Duodenal mucosa (tissue), 2 donors: Measurements from ENCODE around the gene ACVRL1.

Experiments used
- H3K27ac ChIP-seq: one replicate; pipeline ENCODE4 v1.7.0; 2013; ENCODE audit warnings: low read depth, low read length
- H3K27me3 ChIP-seq, 2 donors: one replicate each; pipeline ENCODE4 v1.7.0; 2013; ENCODE audit warnings: low read length in 2 of 2, control low read depth in 1 of 2; ENCODE audit not compliant: insufficient read depth in 2 of 2, control insufficient read depth in 1 of 2
- H3K36me3 ChIP-seq, 2 donors: one replicate each; pipeline ENCODE4 v1.7.0; 2013; ENCODE audit warnings: low read length in 2 of 2, control low read depth in 1 of 2; ENCODE audit not compliant: insufficient read depth in 2 of 2, control insufficient read depth in 1 of 2
- H3K4me1 ChIP-seq, 2 donors: one replicate each; pipeline ENCODE4 v1.7.0; 2013; ENCODE audit warnings: low read length in 2 of 2, control low read depth in 1 of 2; ENCODE audit not compliant: insufficient read depth in 2 of 2, control insufficient read depth in 1 of 2
- H3K4me3 ChIP-seq, 2 donors: one replicate each; pipeline ENCODE4 v1.7.0; 2013; ENCODE audit warnings: low read length in 2 of 2, low read depth in 1 of 2
- H3K9ac ChIP-seq, 2 donors: one replicate each; pipeline ENCODE4 v1.7.0; 2013; ENCODE audit warnings: low read length in 2 of 2, low read depth in 1 of 2
- H3K9me3 ChIP-seq, 2 donors: one replicate each; pipeline ENCODE4 v1.7.0; 2013; ENCODE audit warnings: low read length in 2 of 2, control low read depth in 1 of 2; ENCODE audit not compliant: control insufficient read depth in 1 of 2

Gene ACVRL1

GRCh38 chr12:51924551-51925319 lies 17.4 kb downstream of the ACVRL1 start:
- no peak overlapping the region for H3K9ac ChIP-seq
- no peak overlapping the region for H3K27ac ChIP-seq
- H3K4me1 ChIP-seq: peaks cover 26 to 44% of the 10 kb centered on the region in 2 donors

DNA sequence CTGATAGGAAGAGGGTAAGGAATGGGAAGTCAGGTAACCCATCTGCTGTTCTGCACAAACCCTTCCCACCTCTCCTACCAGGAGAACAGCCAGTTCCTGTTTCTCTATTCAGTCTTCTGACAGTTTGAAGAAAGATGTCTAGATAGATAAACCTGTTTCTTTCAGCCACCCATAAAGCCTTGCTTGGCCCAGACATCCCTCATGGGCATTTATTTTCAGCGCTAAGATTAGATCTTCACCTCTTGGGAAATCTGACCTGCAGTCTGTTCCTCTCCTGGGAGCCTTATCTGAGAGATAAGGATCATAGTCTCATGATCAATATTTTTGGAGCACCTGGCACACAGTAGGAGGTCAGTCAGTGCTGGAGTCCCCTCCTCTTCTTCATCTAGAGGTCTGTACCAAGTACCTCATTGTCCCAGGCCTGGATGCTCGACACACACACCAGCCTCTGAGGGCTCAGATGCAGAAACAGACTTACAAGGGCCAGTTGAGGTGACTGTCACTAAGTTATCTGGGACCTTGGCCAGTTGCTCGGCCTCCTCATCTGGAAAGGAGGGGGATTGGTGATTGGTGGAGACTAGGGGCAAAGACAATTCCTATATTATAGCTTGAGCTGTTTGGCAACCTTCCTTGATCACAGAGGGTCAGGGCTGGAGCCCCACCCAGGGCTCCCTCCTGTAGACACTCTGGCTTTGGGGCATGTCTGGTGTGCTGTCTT lies 18.2 kb downstream of the ACVRL1 start:
- Histone ChIP-seq H3K9ac (no peak overlapping the region), H3K4me3 (no peak overlapping the region), H3K36me3 (no peaks in the 10 kb centered on the region), H3K27me3 (no peaks in the 10 kb centered on the region), H3K9me3 (no peaks in the 10 kb centered on the region), H3K4me1 (peaks cover 26 to 44% of the 10 kb centered on the region in 2 donors), H3K27ac (no peak overlapping the region)

More at GRCh38 chr12:51924551-51925319, 17.4 kb downstream of the ACVRL1 start:
- no peaks in the 10 kb centered on the region for H3K36me3 ChIP-seq
- H3K27me3 ChIP-seq: no peaks in the 10 kb centered on the region
- no peaks in the 10 kb centered on the region for H3K9me3 ChIP-seq
- no peak overlapping the region for H3K4me3 ChIP-seq

DNA sequence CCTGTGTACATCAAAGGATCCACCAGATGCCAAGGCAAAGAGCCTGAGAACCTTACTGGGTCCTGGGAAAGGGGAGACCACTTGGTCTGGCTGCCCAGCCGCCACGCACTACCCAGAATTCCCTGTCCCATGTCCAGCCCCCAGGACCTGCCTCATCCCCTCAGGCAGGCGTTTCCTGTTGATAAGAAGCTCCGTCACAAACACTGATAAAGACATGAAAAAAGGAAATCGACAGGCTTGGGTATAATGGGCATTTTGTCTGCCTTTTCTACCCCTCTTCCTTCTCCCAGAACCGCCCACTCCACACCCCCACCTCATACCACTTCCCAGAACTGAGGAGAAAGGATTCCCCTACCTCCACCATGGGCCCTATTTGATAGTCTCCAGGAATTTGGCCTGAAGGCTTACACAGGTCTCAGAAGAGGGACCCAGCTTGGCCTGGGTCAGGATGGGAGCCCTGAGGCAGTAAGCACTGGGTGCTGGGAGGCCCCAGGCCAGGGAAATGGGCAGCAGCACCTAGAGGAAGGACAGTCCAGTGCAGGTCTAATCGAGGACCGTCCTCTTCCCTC lies 18.8 kb downstream of the ACVRL1 start:
- no peak overlapping the region for H3K27ac ChIP-seq
- no peaks in the 10 kb centered on the region for H3K9me3 ChIP-seq
- no peak overlapping the region for H3K9ac ChIP-seq
- peaks cover 26 to 43% of the 10 kb centered on the region in 2 donors for H3K4me1 ChIP-seq
- H3K4me3 ChIP-seq: no peak overlapping the region
- no peaks in the 10 kb centered on the region for H3K36me3 ChIP-seq
- no peaks in the 10 kb centered on the region for H3K27me3 ChIP-seq

DNA sequence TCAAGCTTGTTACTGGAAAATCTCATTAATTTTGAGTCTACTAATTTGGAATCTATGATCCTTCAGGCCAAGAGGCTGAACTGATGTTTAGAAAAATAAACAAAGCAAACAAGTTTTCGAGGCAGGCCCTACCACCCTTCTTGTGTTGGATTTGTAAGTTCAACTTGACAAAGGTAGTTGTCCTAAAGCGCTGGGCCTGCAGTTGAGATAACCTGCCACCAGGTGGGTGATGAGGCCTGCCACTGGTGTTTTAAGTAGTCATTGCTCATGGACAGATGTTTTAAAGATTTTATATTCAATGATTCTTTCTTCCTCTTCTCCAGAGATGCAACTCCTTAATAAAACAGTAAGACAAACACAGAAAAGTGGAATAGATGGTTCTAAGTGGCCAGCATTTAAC lies 19.4 kb downstream of the ACVRL1 start:
- Histone ChIP-seq H3K9me3 (no peaks in the 10 kb centered on the region), H3K4me3 (no peak overlapping the region), H3K9ac (no peak overlapping the region), H3K27me3 (no peaks in the 10 kb centered on the region), H3K27ac (no peak overlapping the region), H3K4me1 (peaks cover 26 to 39% of the 10 kb centered on the region in 2 donors), H3K36me3 (no peaks in the 10 kb centered on the region)

DNA sequence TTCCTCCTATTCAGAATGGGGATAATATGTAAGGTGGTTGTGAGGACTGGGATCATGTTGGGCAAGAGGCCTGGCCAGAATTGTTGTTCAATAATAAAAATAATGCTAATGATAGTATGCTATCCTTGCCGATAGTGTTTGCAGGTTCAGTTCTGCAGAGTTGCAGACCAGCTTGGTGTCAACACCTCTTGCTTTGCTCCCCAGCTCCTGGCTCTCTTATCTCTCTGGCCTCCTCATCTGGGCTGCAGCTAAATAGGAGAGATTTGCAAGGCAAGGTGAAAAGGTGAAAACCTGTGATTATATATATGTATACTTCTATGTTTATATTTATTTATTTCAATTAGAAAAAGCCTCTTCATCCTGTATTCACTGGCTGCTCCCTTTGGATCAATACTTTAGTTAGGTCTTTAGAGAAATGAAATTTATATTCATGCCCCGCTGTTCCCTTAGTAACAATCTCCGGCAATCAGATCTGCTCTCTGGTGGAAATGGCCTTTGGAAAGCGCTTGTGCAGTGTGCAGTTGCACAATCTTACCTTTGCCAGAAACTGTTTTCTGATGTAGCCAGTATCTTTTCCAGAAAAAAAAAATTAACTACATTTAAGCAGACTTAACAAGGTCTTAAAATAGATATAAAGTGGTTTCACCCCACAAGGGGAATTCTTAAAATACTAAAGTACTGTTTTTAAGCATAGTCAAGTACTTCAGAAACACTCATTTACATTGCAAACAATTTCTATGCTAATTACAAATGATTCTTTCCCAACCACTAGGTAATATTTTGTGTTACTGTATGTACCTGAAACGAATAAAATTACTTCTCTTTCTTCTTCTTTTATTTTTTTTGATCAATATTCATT lies 25.1 kb downstream of the ACVRL1 start:
- Histone ChIP-seq H3K4me3 (no peak overlapping the region), H3K9me3 (no peaks in the 10 kb centered on the region), H3K27ac (no peak overlapping the region), H3K27me3 (no peaks in the 10 kb centered on the region), H3K36me3 (no peaks in the 10 kb centered on the region), H3K9ac (no peak overlapping the region), H3K4me1 (peaks cover 10% of the 10 kb centered on the region in 2 donors)

- Histone ChIP-seq H3K27me3 (peaks cover 0 to 3% of the 10 kb centered on the region in 2 donors), H3K9me3 (no peaks in the 10 kb centered on the region), H3K4me3 (no peak overlapping the region), H3K4me1 (peaks cover 10% of the 10 kb centered on the region in 2 donors), H3K27ac (no peak overlapping the region), H3K36me3 (no peaks in the 10 kb centered on the region), H3K9ac (no peak overlapping the region)
Observed at GRCh38 chr12:51934080-51934479, 26.8 kb downstream of the ACVRL1 start.

GRCh38 chr12:51937926-51938325 lies 30.6 kb downstream of the ACVRL1 start:
- H3K4me3 ChIP-seq: no peak overlapping the region
- no peaks in the 10 kb centered on the region for H3K36me3 ChIP-seq
- H3K9ac ChIP-seq: no peak overlapping the region
- H3K9me3 ChIP-seq: no peaks in the 10 kb centered on the region
- H3K4me1 ChIP-seq: peaks cover 16 to 18% of the 10 kb centered on the region in 2 donors
- H3K27me3 ChIP-seq: peaks cover 0 to 3% of the 10 kb centered on the region in 2 donors
- H3K27ac ChIP-seq: no peak overlapping the region

DNA sequence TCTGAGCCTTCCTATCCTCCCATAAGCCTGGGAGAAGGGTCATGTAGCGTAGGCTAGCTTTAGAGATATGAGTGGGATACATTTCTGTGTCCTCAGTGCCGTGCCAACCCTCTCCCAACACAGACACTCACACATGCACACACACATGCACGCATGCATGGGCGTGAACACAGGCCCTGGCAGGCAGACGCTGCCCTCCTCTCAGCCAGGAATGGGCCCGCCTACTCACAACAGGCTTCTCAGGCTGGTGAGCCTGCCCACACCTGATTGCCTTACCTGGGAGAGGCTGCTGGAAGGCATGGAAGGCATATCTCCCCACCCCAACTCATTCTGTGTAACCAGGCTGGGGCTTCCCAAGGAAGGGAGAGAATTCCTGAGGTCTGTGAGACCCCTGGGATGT lies 31.4 kb downstream of the ACVRL1 start:
- H3K4me3 ChIP-seq: no peak overlapping the region
- H3K9me3 ChIP-seq: no peaks in the 10 kb centered on the region
- H3K36me3 ChIP-seq: no peaks in the 10 kb centered on the region
- H3K9ac ChIP-seq: no peak overlapping the region
- H3K27me3 ChIP-seq: peaks cover 0 to 3% of the 10 kb centered on the region in 2 donors
- no peak overlapping the region for H3K27ac ChIP-seq
- H3K4me1 ChIP-seq: peaks cover 13 to 16% of the 10 kb centered on the region in 2 donors

GRCh38 chr12:51941011-51941581 lies 33.8 kb downstream of the ACVRL1 start:
- H3K27ac ChIP-seq: no peak overlapping the region
- peak overlapping the region in 1 of 2 donors; percentile 4 for H3K4me3 ChIP-seq
- H3K27me3 ChIP-seq: peaks cover 0 to 3% of the 10 kb centered on the region in 2 donors
- H3K4me1 ChIP-seq: peaks cover 13 to 16% of the 10 kb centered on the region in 2 donors
- H3K9me3 ChIP-seq: peaks cover 5 to 8% of the 10 kb centered on the region in 2 donors
- no peak overlapping the region for H3K9ac ChIP-seq
- H3K36me3 ChIP-seq: no peaks in the 10 kb centered on the region
